HG03565 (cell line): ENCODE measurements around the gene GSC2.

Experiments used
- ATAC-seq: cut with Tn5 transposase; IDR thresholded peaks from one replicate; pipeline ENCODE4 v1.9.1; 2021; ENCODE audit warnings: mild to moderate bottlenecking, moderate library complexity; ENCODE audit not compliant: unreplicated experiment

GSC2 gene

GRCh38 chr22:19136915-19137314 is 13.2 kb downstream of the GSC2 start:
- ATAC-seq, result no peak

GRCh38 chr22:19134874-19135273 is 15.2 kb downstream of the GSC2 start:
- ATAC-seq, result no peak

DNA sequence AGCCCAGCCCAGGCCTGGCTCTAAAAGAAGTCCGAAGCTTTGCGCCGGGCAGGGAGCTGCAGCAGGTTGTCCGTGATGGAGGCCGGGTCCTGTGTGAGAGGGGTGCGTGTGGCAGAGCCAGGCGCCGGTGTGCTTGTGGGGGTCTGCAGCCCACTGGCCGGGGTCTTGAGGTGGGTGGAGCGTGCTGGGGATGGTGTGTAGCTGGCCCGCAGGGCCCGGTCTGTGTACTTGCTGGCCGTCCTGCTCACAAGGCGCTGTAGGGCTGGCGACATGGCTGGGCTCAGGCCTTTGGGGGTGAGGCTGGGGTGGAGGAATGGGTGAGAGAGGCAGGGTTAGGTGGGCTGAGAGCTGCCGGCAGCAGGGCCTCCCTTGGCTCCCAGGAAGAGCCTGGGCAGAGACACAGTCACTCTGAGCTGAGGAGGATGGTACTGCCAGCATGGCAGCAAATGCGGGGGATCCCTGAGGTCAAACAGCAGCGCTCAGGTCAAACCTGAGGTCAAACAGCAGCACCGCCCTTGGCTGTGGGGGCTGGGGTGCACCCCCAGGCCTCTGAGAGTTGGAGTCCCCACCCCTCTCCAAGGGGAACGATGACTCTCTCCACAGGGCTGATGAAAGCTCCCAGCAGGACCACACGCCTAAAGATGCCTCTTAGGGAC is 15.8 kb downstream of the GSC2 start:
- no peak for ATAC-seq

DNA sequence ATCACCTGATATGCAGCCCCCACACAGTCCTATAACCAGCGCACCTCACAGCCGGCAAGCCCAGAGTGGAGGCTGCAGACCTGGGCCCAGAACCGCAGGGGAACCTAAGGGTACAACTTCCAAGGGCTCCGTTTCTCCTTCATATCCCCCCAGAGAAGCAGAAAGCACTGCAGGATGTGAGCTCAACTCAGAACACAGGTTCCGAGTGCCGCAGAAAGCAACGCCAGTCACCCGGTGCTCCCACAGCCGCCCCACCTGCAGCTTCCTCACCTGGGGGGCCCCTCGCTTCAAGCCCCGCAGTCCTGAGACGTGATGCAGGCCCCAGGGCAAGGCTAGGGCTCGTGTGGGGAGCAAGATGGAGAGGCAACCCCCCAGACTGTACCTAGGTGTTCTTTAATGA is 16.5 kb downstream of the GSC2 start:
- ATAC-seq, result no peak

- no peak for ATAC-seq
These were observed 17.2 kb downstream of the GSC2 start for GRCh38 chr22:19132693-19133400.

DNA sequence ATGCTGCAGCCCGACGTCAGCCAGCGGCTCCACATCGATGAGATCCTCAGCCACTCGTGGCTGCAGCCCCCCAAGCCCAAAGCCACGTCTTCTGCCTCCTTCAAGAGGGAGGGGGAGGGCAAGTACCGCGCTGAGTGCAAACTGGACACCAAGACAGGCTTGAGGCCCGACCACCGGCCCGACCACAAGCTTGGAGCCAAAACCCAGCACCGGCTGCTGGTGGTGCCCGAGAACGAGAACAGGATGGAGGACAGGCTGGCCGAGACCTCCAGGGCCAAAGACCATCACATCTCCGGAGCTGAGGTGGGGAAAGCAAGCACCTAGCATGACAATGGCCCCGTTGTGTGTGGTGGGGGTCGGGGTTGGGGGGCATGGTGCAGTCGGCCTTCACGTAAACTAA is 17.9 kb downstream of the GSC2 start:
- ATAC-seq, result no peak

DNA sequence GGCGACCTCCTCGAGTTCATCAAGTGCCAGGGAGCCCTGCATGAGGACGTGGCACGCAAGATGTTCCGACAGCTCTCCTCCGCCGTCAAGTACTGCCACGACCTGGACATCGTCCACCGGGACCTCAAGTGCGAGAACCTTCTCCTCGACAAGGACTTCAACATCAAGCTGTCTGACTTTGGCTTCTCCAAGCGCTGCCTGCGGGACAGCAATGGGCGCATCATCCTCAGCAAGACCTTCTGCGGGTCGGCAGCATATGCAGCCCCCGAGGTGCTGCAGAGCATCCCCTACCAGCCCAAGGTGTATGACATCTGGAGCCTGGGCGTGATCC is 18.4 kb downstream of the GSC2 start:
- ATAC-seq, result no peak

DNA sequence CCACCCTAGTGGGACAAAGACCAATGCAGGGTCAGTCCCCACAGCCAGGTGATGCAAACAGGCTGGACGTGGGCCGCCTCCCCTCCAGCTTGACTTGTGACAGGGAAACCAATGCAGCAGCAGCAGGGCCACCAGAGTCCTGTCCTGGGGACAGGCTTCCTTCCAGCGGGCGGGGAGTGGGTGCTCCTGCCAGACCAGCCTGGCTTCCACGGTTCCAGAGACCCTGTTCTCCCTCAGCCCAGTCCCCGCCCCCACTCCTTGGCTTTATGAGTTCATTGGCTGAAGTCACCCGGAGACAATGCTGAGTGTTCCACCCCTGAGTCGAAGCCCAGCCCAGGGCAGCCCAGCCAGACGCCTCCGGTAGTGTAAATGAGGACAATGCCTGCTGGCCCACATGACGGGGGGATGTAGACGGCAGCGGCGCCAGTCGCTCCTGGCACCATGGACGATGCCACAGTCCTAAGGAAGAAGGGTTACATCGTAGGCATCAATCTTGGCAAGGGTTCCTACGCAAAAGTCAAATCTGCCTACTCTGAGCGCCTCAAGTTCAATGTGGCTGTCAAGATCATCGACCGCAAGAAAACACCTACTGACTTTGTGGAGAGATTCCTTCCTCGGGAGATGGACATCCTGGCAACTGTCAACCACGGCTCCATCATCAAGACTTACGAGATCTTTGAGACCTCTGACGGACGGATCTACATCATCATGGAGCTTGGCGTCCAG is 19.0 kb downstream of the GSC2 start, which contains the start of gene TSSK2:
TSS of gene TSSK2 (plus strand) at position 350 of the 726 bp plus-strand sequence. CDS start at position 442, 92 bp downstream.
- no peak for ATAC-seq

DNA sequence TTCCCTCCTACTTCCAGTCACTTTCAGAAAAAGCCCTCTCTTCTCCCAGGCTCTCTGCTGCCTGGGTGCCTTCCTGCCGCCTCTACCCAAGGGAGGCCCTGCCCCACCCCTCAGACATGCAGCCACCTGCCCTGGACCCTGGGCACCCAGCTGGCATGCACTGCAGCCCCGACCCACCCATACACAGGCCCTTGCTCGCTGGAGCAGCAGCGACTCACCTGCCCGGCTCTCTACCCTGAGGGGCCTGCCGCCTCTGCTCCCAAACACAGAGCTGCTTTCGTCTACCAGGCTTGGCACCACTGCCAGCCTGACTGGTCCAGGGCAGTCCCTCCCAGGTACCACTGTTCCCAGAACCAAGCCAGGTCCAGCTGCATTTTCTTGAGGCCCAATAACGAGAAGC is 20.2 kb downstream of the GSC2 start:
- no peak for ATAC-seq

- ATAC-seq, result no peak
These were observed 21.0 kb downstream of the GSC2 start for GRCh38 chr22:19128946-19129727.

DNA sequence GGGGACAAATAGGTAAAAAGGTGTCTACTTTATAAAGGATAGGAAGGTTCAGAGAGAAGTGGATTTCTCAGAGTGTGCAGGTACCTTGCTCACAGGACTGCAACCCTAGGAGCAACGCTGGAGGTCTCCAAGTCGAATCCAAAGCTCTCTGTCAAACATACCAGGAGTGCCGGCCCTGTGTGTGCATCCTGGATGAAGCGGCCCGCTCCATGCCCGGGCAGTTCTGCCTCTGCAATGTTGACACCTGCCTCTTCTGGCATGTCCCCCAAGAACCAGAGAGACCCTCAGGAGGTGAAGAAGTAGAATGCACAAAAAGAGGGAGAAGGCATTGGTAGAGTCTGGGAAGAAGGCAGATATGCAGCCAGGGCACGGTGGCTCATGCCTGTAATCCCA is 22.1 kb downstream of the GSC2 start:
- ATAC-seq, result no peak

DNA sequence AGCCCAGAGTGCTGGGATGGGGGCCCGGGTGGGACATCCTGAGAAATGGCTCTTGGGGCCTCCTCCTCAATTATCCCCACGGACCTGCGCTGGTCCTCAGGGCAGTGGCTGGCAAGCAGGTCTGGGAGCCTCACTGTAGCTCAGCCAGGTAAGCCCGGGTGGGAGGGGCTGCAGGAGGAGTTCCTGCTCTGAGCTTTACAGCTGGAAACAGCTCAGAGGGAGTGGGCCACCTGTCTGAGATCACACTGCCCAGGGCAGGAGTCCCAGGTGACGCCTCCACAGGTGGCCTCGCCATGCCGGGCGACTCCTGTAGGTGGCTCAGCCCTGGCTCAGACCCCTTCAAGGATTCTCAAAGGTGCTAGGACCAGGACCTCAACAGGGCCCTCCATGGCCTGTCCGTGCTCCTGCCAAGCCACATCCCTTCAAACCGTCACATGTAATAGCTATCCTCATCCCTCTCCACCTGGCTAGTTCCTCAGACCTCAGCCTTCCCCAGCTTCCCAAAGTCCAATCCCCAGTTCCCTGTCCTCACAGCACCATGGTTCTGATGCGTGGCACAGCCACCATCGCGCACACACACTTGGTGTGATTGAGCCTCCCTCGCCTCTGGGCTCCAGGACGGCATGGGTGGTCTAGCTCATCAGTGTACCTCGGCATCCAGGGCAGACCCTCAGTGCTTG is 22.6 kb downstream of the GSC2 start:
- ATAC-seq, result no peak

DNA sequence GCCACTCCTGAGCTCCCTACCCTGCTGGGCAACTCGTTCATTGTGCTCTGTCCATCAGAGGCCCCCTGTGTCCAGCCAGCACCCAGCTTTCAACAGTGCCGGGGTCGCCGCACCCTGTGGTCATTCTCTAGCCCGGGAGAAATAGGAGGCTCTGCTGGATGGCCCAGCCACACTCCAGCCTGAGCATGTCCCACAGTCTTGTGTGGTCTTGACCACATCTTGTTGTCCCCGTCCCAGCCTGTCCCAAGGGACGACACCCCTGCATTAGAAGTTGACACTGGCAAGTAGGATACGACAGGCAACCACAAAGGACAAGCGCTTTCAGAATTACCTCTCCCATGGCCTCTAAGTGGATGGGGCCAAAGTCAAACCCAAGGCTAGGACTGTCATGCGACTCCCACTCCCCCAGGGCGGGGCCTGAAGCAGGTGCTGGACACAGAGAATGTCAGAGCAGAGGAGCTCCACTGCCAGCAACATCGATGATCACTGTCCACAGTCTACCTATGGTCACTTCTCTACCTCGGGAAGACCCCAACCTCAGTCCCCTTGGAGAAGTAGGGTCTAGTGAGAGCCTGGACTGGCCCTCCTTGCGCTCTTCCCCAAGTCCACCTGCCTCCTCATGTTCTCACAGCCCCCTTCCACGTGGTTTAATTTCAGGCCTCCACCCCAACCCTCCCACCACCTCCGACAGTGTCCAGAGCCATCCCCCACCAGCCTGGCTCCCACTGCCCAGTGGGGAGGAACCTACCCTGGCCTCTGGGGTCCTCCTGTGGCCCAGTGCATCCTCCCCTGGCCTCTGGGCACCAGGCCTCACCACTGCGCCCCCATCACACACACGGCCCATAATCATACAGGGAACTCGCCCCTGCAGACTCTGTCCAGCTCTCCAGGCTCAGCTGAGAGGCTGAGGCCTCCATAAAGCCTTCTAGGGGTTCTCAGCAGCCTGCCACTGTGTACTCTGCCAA is 23.5 kb downstream of the GSC2 start:
- ATAC-seq, result no peak

DNA sequence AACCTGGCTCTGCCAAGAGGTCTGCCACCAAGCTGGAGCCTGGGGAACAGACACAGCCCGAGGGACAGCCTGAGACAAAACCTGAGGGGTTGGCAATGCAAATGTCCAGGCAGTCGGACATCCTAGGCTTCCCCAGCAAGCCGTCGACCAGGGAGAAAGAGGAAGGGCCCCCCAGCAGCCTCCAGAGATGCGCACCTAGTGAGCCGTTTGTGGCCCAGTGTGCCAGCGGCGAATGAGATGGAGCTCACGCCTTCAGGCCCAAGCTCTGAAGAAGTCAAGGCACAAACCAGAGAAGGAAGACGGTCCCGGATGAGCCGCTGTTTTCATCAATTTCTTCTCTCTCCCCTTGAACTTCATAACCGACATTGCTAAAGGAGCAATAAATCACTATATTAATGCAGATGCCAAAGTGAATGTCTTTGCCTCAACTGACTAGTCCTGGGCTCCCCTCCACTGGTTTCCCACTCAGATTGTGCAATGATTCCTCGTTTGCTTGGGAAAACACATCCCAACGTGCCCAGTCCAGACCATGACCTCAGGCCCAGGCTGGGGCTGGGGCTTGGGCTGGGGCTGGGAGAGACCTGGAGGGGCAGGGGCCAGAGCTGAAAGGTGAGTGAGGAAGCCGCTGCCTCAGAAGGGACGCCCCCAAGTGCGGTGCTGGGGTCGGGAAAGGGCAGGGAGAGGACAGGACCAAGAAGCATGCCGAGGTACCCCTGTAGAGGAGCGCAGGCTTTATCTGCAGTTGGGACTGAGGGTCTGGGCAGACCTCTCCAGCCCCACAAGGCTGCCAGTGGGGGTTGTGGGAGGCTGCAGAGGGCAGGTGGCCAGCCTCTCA is 24.4 kb downstream of the GSC2 start:
- no peak for ATAC-seq

- no peak for ATAC-seq
These were observed 25.1 kb downstream of the GSC2 start for GRCh38 chr22:19125011-19125410.

DNA sequence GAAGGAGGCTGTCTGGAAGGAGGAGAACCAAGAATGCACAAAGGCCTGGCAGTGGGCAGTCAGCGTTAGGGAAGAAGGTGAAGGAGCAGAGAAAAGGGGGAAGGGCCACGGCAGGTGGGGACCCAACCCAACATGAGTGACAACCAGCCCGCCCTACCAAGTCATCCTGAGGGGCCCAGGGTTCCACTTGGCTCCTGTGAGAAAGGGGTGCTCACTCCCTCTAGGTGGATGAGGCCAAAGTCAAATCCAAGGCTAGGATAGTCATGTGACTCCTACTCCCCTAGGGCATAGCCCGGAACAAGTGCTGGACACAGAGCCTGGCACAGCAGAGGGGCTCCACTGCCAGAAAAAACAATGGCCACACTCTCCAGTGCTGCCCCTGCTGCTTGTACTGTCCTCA is 25.7 kb downstream of the GSC2 start:
- ATAC-seq, result no peak

- no peak for ATAC-seq
These were observed 26.2 kb downstream of the GSC2 start for GRCh38 chr22:19123936-19124335.

DNA sequence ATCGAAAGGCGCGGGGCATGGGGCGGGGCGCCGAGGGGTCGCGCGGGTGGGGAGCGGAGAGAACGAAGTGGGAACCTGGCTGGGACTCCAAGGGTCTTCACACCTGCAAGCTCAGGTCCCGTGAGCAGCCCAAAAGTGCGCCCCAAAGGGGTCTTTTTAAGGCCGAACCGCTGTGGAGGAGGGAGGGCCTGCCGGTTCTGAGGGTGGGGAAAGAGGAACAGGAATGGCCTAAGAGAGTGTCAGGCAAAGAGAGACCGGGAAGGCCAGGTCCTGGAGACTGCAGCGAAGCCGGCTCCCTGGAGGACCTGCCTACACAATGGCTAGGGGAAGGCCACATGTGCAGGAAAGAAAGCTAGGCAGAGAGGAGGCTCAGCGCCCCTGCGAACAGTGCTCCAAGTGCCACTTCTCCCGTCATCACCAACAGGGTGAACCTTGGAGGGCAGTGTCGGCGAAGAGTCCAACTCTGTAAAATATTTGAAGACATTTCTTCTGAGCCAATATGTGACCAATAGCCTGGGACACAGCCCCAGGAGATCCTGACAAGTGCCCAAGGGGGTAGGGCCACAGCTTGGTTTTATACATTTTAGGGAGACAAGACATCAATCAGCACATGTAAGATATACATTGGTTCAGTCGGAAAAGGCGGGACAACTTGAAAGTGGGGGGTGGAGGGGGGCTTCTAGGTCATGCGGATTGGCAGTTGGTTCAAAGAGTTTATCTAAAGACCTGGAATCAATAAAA is 27.2 kb downstream of the GSC2 start:
- no peak for ATAC-seq
